ENCODE results near the gene TM4SF4.
A peak's percentile ranks its signal among the peaks of the same experiment; 100 is the strongest.

The TM4SF4 gene

DNA sequence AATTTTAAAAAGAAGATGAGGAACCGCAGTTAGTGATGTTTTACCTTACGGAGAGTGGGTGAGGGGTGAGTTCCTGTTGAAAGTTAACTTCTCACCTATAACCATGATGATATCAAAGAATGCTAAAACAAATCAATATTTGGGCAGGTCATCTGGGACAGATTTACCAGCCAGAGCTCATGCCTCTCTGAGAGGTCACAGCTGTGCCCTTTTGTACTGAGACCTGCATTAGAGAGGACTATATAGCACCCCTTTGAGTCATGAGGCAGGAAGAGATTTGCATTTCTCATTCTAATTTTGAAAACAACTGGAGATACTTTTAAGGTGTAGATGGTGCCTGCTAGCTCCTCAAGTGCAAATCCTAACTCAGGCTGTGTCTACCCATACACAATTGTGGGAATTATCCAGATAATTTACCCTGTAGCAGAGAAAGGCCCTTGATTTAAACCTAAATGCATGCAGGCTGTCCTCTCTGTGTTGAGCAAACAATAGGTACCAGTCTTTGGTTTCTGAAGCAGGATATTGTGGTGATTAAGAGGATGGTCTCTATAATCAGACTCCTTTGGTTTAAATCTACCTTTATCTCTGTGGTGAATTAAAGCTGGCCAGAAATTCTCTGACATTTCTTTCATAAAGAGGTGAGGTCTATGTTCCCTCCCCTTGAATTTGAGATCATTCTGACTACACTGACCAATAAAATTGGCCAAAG is 5.8 kb upstream of the TM4SF4 start:
- Mint-ChIP-seq H3K27me3 (peaks cover 10% of the 10 kb centered on the region), H3K4me3 (no peak overlapping the region), H3K9me3 (no peaks in the 10 kb centered on the region), H3K27ac (peak overlapping the region in 1 of 2 donors; percentile 36), H3K4me1 (no peaks in the 10 kb centered on the region)
- no peak for ATAC-seq
- DNase-seq: no peak

DNA sequence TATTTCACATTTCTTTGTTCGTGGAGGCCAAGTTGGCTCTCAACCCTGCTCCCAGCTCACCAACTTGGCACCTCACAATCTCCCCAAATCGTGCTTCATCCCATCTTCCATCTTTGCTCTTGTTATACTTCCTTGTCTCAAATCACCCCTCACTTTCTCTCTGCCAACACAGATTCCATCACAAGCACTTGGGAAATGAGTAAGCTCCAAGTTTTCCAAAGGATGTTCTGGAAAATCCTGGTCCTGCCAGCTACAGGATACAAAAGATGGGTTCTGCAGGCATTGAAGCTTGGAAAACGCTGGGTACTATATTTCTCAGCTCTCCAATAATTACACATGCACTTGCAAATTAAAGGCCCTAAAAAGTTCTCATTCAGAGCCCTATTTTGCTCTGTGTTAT is 4.1 kb upstream of the TM4SF4 start:
- Mint-ChIP-seq H3K27me3 (peaks cover 10% of the 10 kb centered on the region), H3K27ac (no peak overlapping the region), H3K4me1 (no peaks in the 10 kb centered on the region), H3K4me3 (no peak overlapping the region), H3K9me3 (no peaks in the 10 kb centered on the region)
- DNase-seq (no peak), ATAC-seq (no peak)

DNA sequence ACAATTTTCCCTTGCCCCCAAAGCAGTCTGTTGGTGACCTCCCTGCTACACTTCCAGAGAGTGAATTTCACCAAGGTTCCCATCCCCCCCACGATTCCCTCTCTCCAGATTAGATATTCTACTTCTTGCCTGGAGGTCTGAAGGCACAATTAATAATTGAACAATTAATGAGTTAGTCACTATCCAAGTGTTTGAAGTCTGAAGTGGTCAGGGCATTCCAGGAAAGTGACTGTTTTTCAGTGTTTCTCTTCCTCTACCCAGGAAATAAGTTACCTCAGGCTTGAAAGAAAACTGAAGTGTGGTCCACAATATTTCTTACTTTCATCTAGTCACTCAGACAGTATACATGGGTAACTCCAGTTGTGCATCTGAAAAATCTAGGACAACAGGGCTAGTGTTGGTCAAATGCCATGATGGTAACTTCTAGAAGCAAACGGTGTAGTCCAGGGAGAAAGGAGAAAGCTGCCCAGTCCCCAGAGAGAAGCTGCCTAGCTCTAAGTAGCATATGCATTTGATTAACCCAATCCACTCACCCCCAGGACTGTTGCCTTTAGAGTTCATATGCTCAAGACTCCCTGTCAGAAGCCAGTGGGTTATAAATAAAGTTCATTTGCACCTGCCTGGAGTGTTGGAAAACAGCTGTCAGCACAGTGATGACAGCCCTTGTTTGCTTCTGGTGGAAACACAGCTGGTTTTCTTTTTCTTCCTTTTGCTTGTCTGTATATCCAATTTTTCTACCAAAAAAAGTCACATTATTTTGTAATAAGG is 2.3 kb upstream of the TM4SF4 start:
- H3K27ac Mint-ChIP-seq: no peak overlapping the region
- peak; percentile 15 for ATAC-seq
- peaks cover 19% of the 10 kb centered on the region for H3K27me3 Mint-ChIP-seq
- DNase-seq: no peak
- H3K4me3 Mint-ChIP-seq: no peak overlapping the region
- H3K4me1 Mint-ChIP-seq: no peaks in the 10 kb centered on the region
- no peaks in the 10 kb centered on the region for H3K9me3 Mint-ChIP-seq

DNA sequence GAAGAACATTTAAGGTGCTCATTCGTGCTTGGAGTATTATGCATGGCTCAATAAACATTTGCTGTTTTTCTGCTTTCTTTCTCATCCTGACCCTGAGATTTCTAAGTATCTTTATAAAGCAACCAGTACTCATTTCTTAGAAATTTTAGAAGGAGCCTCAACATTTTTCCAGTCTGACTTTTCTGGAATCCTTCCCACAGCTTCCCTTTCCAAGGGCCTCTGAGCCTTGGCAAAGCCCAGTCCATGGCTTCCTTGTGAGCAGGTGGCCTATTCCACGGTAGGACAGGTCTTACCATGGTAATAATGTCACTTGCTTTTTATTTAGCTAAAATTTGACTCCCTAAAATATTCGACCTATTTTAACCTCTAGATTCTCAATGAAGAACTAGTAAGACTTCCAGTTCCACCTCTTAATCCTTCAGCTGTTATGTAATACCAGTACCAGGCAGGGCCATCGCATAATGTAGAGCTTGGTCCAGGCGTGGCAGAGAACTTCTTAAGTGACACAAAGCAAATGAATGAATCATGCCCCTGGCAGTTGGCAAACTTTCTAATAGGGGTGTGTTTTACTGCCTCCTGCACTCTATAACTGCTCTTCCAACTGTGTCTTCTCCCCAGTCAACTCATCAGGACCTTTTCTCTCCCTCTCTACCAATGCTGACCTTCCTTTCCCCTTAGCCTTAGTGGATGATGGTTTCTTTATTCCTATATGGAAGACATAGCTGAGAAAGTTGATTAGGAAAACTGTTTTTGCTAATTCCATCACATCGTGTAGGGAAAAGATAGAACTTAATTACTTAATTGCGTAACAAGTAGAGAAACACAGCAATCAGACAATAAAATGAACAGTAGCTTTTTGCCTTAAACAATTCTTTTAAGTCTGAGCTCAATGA is 894 bp upstream of the TM4SF4 start:
- no peak for DNase-seq
- no peak for ATAC-seq
- H3K9me3 Mint-ChIP-seq: no peaks in the 10 kb centered on the region
- no peaks in the 10 kb centered on the region for H3K4me1 Mint-ChIP-seq
- no peak overlapping the region for H3K4me3 Mint-ChIP-seq
- H3K27me3 Mint-ChIP-seq: peaks cover 19% of the 10 kb centered on the region
- no peak overlapping the region for H3K27ac Mint-ChIP-seq

DNA sequence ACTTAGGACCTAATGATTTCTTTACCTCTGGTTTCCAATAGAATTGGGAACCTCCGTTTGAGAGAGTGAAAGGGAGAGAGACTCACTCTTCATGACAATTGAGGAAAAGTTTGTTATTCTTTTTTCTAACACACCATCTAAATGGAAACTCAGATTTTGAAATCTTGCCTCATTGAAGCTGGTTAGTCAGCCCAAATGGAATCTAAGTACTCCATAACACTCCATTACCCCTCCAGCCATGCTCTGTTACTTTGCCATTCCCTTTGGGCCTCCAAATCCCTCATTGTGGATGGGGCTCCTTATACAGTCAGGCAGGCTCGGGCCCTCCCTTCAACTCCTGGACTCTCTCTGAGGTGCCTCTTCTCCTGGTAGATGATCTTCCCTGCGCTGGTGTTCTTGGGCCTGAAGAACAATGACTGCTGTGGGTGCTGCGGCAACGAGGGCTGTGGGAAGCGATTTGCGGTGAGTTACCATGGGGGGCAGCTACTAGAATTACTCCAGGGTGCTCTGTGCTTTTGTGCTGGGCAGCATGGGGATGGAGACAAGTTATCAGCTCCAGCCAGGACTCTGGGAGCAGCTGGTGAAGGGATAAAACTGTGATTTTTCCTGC is 1.1 kb downstream of the TM4SF4 start:
- DNase-seq (no peak), ATAC-seq (no peak)
- no peaks in the 10 kb centered on the region for H3K9me3 Mint-ChIP-seq
- H3K27ac Mint-ChIP-seq: no peak overlapping the region
- peaks cover 19% of the 10 kb centered on the region for H3K27me3 Mint-ChIP-seq
- H3K4me3 Mint-ChIP-seq: no peak overlapping the region
- H3K4me1 Mint-ChIP-seq: no peaks in the 10 kb centered on the region

DNA sequence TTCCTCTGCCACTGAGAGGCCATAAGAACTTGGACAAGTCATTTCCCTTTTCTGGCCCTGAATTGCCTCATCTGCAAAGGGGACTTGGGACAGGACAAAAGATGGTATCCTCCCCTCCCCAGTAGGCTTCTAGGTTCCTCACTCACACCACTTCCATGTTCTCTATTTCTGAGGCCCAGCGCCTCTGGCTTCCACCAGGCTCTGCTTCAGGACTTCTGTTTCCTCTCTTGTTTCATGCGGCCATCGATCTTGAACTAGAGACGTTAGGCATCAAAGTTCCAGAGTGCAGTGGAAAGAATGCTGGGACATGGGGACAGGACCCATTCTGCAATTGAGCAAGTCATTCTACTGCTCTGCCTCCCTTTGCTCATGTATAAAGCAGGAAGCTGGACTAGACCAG is 1.7 kb downstream of the TM4SF4 start:
- no peak overlapping the region for H3K4me3 Mint-ChIP-seq
- H3K27me3 Mint-ChIP-seq: peaks cover 19% of the 10 kb centered on the region
- H3K4me1 Mint-ChIP-seq: no peaks in the 10 kb centered on the region
- H3K9me3 Mint-ChIP-seq: no peaks in the 10 kb centered on the region
- H3K27ac Mint-ChIP-seq: no peak overlapping the region
- DNase-seq (no peak), ATAC-seq (no peak)

DNA sequence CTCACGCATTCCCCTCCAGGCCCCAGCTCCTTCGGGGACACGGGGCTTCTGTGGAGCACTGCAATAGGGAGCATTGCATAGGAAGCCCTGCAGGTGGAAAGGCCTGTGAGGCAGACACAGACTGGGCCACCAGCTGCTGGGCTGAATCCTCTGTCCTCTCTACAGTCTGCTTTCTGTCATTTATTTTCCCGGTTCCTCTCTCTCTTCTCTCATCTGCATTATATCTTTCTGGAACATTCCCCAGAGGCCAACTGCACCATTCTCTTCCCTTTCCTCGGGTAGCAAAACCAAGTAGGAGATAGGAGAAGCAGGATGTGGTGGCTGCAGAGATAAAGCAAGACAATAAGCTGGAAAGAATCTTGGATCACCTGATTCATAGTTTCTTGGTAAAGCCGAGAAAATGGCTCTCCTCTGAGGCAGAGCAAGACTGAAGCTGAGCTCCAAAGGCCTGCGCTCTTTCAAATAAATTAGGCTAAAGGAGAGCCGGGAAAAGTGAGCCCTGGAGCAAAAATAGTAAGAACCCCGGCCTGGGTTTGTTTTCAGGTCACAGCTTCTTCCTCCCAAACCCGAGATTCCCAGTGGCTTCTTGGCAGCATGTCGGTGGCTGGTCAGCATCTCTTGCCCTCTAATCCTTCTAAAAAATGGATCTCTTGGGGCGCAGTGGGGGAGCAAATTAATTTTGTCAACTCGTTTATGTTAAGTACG is 5.3 kb downstream of the TM4SF4 start:
- H3K4me1 Mint-ChIP-seq: no peaks in the 10 kb centered on the region
- H3K27me3 Mint-ChIP-seq: peaks cover 17% of the 10 kb centered on the region
- H3K27ac Mint-ChIP-seq: no peak overlapping the region
- no peak overlapping the region for H3K4me3 Mint-ChIP-seq
- no peaks in the 10 kb centered on the region for H3K9me3 Mint-ChIP-seq
- ATAC-seq (no peak), DNase-seq (no peak)

DNA sequence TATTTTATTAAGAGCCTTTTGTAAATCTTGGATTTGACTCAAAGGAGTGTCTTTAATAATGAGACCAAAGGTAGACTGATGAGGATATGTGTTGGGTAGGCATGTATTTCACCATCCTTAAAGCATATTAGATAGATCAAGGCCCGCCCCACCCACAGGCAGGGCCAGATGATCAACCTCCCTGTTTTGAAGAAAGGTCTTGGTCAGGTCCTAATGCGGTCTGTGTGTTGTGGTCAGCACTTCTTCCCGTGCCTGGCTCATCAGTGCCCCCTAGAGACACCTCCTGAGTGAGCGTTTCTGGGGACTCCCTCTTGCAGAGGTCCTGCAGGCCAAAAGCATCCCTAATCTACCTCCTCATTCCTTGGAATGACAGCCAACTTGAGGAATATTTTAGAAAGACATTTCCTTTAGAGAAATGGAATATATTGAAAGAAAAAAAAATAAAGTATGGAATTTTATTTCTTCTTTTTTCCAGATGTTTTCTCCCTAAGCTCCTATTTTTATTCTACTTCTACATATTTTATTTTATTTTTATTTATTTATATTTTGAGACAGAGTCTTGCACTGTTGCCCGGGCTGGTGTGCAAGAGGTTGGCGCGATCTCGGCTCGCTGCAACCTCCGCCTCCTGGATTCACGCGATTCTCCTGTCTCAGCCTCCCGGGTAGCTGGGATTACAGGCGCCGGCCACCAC is 6.0 kb downstream of the TM4SF4 start:
- ATAC-seq: peak; percentile 85

DNA sequence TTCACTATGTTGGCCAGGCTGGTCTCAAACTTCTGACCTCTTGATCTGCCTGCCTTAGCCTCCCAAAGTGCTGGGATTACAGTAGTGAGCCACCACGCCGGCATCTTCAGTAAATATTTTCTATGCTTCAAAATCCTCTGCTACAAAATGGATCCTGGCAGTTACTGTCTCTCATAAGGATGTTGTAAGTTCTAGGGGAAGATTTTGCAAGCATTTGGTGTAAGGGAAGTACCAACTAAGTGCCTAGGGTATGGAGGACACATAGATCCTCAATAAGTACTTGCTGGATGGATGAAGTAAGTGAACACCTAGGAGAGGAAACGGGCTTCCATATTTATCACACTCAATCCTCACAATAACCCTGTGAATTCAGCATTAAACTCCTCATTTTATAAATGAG is 6.6 kb downstream of the TM4SF4 start:
- DNase-seq (no peak), ATAC-seq (no peak)
- Mint-ChIP-seq H3K4me3 (no peak overlapping the region), H3K27me3 (peaks cover 14% of the 10 kb centered on the region), H3K4me1 (no peaks in the 10 kb centered on the region), H3K27ac (peak overlapping the region in 1 of 2 donors; percentile 13), H3K9me3 (no peaks in the 10 kb centered on the region)

More for the DNA sequence above, 6.0 kb downstream of the TM4SF4 start:
- H3K27ac Mint-ChIP-seq: no peak overlapping the region
- no peak overlapping the region for H3K4me3 Mint-ChIP-seq
- peak; percentile 45 to 50 for DNase-seq
- H3K27me3 Mint-ChIP-seq: peaks cover 17% of the 10 kb centered on the region
- no peaks in the 10 kb centered on the region for H3K4me1 Mint-ChIP-seq
- no peaks in the 10 kb centered on the region for H3K9me3 Mint-ChIP-seq

DNA sequence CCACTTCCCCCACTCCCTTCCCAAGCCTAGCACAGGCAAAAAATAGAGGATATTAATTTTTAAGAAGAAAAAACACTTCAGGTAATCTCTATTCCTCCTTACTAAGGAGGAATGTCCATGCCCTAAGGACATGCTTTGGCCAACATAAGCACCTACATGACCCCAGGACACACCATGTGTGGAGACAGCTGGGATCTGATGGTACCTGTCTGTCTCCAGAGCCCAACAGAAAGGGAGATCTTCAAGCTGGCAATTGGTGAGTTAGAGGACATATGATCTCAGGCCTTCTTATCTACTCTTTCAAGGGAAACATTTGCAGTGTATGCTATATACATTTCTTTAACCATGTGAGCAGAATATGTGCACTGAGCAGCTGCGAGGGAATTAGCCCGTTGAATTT is 7.0 kb downstream of the TM4SF4 start:
- Mint-ChIP-seq H3K27ac (no peak overlapping the region), H3K4me1 (no peaks in the 10 kb centered on the region), H3K27me3 (peaks cover 10% of the 10 kb centered on the region), H3K9me3 (no peaks in the 10 kb centered on the region), H3K4me3 (no peak overlapping the region)
- no peak for DNase-seq
- no peak for ATAC-seq

DNA sequence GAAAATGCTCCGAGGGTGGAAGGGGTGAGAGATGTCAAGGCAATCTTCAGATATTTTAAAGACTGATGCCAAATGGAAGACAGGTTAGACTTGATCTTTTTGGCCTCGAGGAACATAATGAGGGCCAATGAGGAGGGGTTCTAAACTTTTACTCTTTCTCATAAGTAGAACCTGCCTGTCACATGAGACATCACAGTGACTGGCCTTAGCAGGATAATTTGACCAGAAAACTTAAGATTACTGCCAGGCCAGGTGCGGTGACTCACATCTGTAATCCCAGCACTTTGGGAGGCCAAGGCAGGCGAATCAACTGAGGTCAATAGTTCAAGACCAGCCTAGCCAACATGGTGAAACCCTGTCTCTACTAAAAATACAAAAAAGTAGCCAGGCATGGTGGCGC is 12.2 kb downstream of the TM4SF4 start:
- Mint-ChIP-seq H3K9me3 (no peaks in the 10 kb centered on the region), H3K27me3 (peaks cover 33% of the 10 kb centered on the region), H3K4me1 (no peaks in the 10 kb centered on the region), H3K4me3 (no peak overlapping the region), H3K27ac (no peak overlapping the region)
- ATAC-seq (no peak), DNase-seq (no peak)

DNA sequence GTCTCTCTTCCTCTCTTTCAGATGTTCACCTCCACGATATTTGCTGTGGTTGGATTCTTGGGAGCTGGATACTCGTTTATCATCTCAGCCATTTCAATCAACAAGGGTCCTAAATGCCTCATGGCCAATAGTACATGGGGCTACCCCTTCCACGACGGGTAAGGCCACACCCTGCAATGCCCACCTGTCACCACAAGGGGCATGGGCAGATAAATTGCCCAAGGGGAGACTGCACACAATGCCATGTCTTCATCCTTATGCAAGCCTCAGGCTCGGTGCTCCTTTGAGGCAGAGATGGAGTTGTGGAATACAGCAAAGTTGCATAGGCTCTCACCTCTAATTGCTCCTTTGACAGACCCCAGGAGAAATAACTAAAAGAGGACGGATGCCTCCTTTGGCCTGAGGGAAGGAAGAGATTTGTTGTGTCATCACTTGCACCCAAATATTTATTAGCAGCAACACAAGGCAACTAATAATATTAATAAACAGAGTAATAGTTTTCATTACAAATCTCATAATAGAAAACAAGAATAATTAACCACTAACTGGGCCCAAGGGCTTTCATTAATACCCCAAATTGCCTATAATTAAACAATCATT is 13.2 kb downstream of the TM4SF4 start:
- no peaks in the 10 kb centered on the region for H3K9me3 Mint-ChIP-seq
- H3K27me3 Mint-ChIP-seq: peaks cover 31% of the 10 kb centered on the region
- no peak overlapping the region for H3K4me3 Mint-ChIP-seq
- ATAC-seq (no peak), DNase-seq (peak; percentile 24 to 35)
- no peak overlapping the region for H3K27ac Mint-ChIP-seq
- no peaks in the 10 kb centered on the region for H3K4me1 Mint-ChIP-seq

DNA sequence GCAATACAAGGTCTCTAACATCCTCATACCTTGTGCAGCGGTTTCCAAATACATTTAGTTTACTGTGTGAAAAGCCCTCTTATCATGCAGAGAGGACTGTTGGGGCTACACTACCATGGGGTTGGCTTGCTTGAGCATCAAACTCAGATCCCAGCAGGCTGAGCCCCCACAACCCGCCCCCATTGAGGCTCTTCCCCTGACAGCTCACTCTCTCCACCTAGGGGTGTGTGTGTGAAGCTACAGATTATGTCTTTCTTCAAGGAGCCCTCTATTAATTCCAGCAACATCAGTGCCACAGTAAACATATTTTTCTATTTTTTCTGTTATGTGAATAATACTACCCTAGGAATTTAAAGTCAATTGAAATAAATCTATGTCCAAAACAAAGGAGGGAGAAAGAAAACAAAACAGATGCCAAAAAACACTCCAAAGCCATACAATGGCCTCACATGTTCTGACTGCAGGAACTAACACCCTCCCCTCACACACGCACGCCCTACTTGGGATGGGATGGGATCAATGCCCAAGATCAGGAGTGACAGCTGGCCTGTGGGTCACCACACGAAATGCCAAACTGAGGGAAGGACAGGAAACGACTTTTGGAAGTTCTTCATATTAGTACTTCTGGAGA is 14.7 kb downstream of the TM4SF4 start:
- no peak for DNase-seq
- no peak overlapping the region for H3K4me3 Mint-ChIP-seq
- ATAC-seq: no peak
- no peak overlapping the region for H3K27ac Mint-ChIP-seq
- no peaks in the 10 kb centered on the region for H3K9me3 Mint-ChIP-seq
- H3K4me1 Mint-ChIP-seq: no peaks in the 10 kb centered on the region
- peaks cover 40% of the 10 kb centered on the region for H3K27me3 Mint-ChIP-seq

Data from stimulated activated naive CD8-positive, alpha-beta T cell treated with anti-CD3 and anti-CD28 coated beads, Interleukin-15, amount 100 ng/mL, for 72 hours (primary cell).